ENCODE data around the gene DOCK6.

- no peak for TF ChIP-seq CTCF (IDR thresholded peaks at IDR 0.05)
- TF ChIP-seq POLR2AphosphoS5 (IDR thresholded peaks at IDR 0.05; ENCODE audit: low read depth, low read length) = no peak
- TF ChIP-seq REST (IDR thresholded peaks at IDR 0.05; ENCODE audit: insufficient read depth in 1 of 2, low read depth in 2 of 2, low read length in 1 of 2) = no peak
- no peak for TF ChIP-seq SIN3A (IDR thresholded peaks at IDR 0.05; ENCODE audit: borderline replicate concordance, insufficient read depth, low read depth, low read length)
- no peak for TF ChIP-seq TCF7L2 (IDR thresholded peaks at IDR 0.05; ENCODE audit: low read depth, low read length)
Measured at GRCh38 chr19:11247934-11248333, 14.4 kb downstream of the DOCK6 start.
